Pancreas (tissue), 10 donors: ENCODE results near the gene CNPY2. TPM values are rescaled to one million over a fixed set of nuclear protein-coding genes. Genes with fewer than 3 reads are reported as not detected.
A peak's percentile ranks its signal among the peaks of the same experiment; 100 is the strongest.

Experiments used
- ATAC-seq, 4 donors: fragments of 200-7000 bp; cut with Tn5 transposase; one replicate each; pipeline versions ENCODE4 v1.8.0 to v1.9.1; 2020; ENCODE audit warnings: mild to moderate bottlenecking in 4 of 4, moderate library complexity in 4 of 4
- DNase-seq, 6 donors: peaks; one replicate each; pipeline ENCODE4 v3.0.0-alpha.2; 2020
- FAIRE-seq: peaks from 2 replicates; lab custom pipeline; 2012; peaks lifted over from hg19 to GRCh38; lab: Jason Lieb, UNC
- H3K27ac ChIP-seq, 4 donors: fragments of 200-600 bp; sonication (generic); 1 replicate in 3 of 4; 2 replicates in 1 of 4; pipeline versions ENCODE4 v1.5.0 to v1.8.0; 2020
- H3K27me3 ChIP-seq, 4 donors: fragments of 200-600 bp; one replicate each; pipeline ENCODE4 v1.8.0; 2021
- H3K36me3 ChIP-seq, 3 donors: fragments of 200-600 bp; sonication (generic) in 1 of 3; one replicate each; pipeline versions ENCODE4 v1.5.0 to v1.8.0; 2020 to 2021
- H3K4me1 ChIP-seq, 3 donors: fragments of 200-600 bp; one replicate each; pipeline ENCODE4 v1.8.0; 2021
- H3K4me3 ChIP-seq, 4 donors: fragments of 200-600 bp; sonication (generic) in 2 of 4; one replicate each; pipeline versions ENCODE4 v1.5.0 to v1.8.0; 2020 to 2021
- H3K9me3 ChIP-seq, 4 donors: fragments of 200-600 bp; one replicate each; pipeline ENCODE4 v1.8.0; 2021
- WGBS, 2 donors: extraction: QIAGEN DNeasy Blood & Tissue Kit; methylation state at CpG; one replicate each; pipeline ENCODE4 v1.1.7; 2013; 5-methylcytosine and 5-hydroxymethylcytosine counted together
- intact Hi-C, 3 donors: fragments of 100-400 bp; cut with DNase I; formaldehyde crosslinking; loops; one replicate each; pipeline versions ENCODE4 v1.11.1 to v1.14.2; 2022
- polyA plus RNA-seq, 2 donors: library from polyadenylated mRNA; stranded (reverse); fragments of 200-250 nt; gene quantifications; one replicate each; pipeline ENCODE4 v1.2.3, GENCODE V29; 2013
- total RNA-seq, 6 donors: library from RNA; stranded (reverse); fragmentation: NEBNext Ultra II Directional in 4 of 6; extraction: Animal tissue kit (Norgen Biotek cat#: 25700) in 4 of 6; gene quantifications; one replicate each; pipeline versions ENCODE4 v1.2.1 to v1.2.4, GENCODE V29; 2021 to 2023
- TF ChIP-seq, protein P1 (sequence below), 4 donors: fragments of 200-600 bp; sonication (generic) in 3 of 4; IDR thresholded peaks; one replicate each; pipeline versions ENCODE4 v1.5.0 to v1.8.0; 2021; ENCODE audit warnings: antibody characterized with exemption in 4 of 4
- donor health status: healthy with polysubstance abuse.
- donor health status: DM: no; HTN: no; CAD: no; lungs with moderate emphysema.
- donor health status: DM: no; HTN: no; CAD: no.
- donor health status: control.
- donor health status: control.
- donor health status: Bipolar disorder and iron deficiency.
- donor health status: DM: yes; HTN: yes; CAD: no.
- donor health status: DM: no; HTN: no; CAD: no.
- donor health status: DM: no; HTN: no; CAD: no.
- donor health status: DM: yes; HTN: yes; CAD: no.

Gene CNPY2
- 10 to 100 TPM; 45.3 to 94.2 (median 66.3) TPM for total RNA-seq
- polyA plus RNA-seq = 100 to 1,000 TPM; 109 to 141 TPM

DNA sequence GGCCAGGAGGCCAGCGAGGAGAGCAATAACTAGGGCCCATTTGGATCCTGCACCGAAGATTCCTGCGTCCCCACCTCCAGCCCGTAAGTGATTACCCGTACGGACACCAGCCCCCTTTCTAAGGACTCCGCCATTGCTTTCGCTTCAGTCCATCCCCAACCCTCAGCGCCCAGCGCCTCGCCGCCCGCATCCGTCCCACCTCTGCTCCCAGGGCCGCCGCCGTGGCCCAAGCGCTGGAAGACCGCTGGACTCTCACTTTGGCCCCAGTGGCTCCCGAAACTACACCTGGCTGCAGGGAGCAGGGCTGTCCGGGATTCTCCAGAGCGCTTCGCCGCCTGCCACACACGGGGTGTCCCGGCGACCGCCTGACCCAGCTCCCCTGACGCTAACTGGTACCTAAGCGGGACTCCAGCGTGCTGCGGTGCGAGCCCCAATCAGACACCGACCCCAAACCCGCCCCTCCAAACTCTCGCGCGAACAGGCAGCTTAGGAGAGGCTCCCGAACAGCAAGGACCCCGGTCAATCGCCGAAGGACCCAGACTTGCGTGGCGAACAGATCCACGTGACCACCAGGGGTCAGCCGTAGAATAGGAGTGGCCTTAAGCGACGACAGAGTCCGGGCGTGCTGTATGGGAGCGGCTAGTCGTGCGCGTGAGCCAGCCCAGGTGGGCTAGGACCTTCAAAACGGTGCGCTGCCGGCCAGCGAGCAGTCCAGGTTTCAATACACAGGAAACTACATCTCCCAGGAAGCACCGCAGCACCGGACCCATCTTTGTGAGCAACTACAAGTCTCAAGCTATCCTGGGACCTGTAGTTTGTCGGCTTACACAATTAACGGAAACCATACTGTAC, at the start of gene CNPY2:
CNPY2 (minus strand) TSS at position 367 of the 852 bp plus-strand sequence. CDS start 771 bp downstream, outside the sequence.
- Histone ChIP-seq H3K27ac (peak within 1 kb of the TSS; percentile 91 to 96 (median 92)), H3K36me3 (peaks cover 0 to 17% (median 2%) of the 10 kb centered on the region in 3 donors), H3K27me3 (no peaks in the 10 kb centered on the region), H3K4me1 (peaks cover 10 to 11% (median 10%) of the 10 kb centered on the region in 3 donors), H3K4me3 (peak within 1 kb of the TSS; percentile 73 to 98 (median 91)), H3K9me3 (no peaks in the 10 kb centered on the region)
- ATAC-seq = peak; percentile 88 to 95 (median 92)
- WGBS, 2 donors = 0% methylated on average over 62 of the region's 62 CpGs
- TF ChIP-seq, protein P1, sequence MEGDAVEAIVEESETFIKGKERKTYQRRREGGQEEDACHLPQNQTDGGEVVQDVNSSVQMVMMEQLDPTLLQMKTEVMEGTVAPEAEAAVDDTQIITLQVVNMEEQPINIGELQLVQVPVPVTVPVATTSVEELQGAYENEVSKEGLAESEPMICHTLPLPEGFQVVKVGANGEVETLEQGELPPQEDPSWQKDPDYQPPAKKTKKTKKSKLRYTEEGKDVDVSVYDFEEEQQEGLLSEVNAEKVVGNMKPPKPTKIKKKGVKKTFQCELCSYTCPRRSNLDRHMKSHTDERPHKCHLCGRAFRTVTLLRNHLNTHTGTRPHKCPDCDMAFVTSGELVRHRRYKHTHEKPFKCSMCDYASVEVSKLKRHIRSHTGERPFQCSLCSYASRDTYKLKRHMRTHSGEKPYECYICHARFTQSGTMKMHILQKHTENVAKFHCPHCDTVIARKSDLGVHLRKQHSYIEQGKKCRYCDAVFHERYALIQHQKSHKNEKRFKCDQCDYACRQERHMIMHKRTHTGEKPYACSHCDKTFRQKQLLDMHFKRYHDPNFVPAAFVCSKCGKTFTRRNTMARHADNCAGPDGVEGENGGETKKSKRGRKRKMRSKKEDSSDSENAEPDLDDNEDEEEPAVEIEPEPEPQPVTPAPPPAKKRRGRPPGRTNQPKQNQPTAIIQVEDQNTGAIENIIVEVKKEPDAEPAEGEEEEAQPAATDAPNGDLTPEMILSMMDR (IDR thresholded peaks at IDR 0.05) = peak in 2 of 4 donors; percentile 7 to 19
- peak; percentile 90 to 97 (median 95) for DNase-seq
- intact Hi-C loops = no loop called here
- FAIRE-seq = no peak

DNA sequence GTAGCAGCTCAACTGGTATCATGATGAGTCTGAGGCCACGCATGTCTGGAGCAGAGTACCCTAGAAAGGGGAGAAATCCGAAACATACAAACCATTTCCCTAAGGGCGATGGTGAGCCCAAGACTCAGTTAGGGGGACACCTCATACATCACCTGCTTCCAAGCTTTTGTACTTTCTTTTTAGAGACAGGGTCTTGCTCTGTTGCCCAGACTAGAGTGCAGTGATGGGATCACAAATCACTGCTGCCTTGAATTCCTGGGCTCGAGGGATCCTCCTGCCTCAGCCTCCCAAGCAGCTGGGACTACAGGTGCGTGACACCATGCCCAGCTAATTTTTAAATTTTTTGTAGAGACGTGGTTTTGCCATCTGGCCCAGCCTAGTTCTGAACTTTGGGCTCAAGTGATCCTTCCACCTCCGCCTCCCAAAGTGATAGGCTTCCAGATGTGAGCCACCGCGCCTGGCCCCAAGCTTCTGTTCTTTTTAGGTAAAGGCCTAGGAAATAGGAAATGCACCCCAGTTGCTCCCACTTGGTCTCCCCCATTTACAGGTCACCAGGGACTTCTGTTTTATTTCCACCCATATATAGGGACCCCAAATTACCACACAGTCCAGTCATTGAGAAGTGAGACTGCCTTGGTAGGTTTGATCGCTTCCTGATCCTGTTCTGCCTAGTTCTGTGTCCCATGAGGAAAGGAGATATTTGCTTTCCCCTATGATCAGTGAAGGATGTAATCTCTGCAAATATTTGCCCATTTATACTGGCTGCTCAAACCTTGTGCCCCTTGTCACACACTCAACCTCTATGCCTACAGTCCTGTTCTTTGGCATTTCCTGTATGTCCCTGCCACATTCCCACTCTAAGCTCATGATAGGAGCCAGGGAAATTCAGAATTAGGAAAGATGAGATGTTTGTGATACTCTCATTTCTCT, 46.6 kb upstream of the CNPY2 start, which contains the start of gene APOF:
APOF (minus strand) TSS at position 728 of the 930 bp plus-strand sequence; CDS start at position 616, 112 bp downstream.
- ATAC-seq (no peak), DNase-seq (no peak), FAIRE-seq (no peak)
- no peak within 1 kb of the TSS for H3K27ac ChIP-seq
- no peaks in the 10 kb centered on the region for H3K36me3 ChIP-seq
- intact Hi-C loops = loop anchor here in 1 of 3 donors (10.0 kb wide), 1 partner anchor 72 kb away; no protein-coding TSS in a partner anchor
- TF ChIP-seq, protein P1 (IDR thresholded peaks at IDR 0.05) = no peak
- no peaks in the 10 kb centered on the region for H3K27me3 ChIP-seq
- no peaks in the 10 kb centered on the region for H3K9me3 ChIP-seq
- H3K4me3 ChIP-seq = no peak within 1 kb of the TSS
- H3K4me1 ChIP-seq = peaks cover 0 to 8% (median 6%) of the 10 kb centered on the region in 3 donors
- 89 to 93% methylated on average over 10 of the region's 10 CpGs for WGBS, 2 donors

DNA sequence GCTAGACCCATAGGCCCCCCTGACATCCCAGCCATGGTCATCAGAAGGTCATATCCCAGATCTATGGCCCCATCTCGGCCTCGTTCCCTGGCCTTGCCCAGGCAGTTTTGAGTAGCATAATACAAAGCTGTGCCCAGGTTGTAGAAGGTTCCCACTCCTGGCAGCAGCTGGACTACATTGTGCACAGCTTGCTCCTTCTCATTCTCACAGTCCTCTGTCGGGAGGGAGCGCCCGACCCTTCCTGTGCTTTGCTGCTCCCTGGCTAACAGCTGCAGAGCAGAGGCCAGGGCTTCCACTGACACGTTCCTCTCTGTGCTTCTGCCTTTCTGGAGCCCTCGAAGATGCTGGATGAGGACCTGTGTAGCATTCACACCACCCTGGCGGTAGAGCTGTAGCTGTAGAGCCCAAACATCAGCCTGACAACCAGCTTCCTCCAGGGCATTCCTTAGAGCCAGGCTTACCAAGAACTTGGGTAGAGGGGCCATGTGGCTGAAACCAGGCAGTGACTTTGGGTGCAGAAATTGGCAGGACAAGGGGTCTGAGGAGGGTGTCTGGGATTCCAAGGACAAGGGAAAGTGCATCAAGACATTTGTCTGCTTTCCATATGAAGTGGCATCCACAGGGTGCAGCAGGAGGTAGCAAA, 45.8 kb upstream of the CNPY2 start:
- no peaks in the 10 kb centered on the region for H3K27me3 ChIP-seq
- H3K4me3 ChIP-seq = no peak overlapping the region
- WGBS, 2 donors = 78 to 84% methylated on average over 8 of the region's 8 CpGs
- H3K36me3 ChIP-seq = no peaks in the 10 kb centered on the region
- no peak for FAIRE-seq
- intact Hi-C loops = loop anchor here in 1 of 3 donors (10.0 kb wide), 1 partner anchor 73 kb away; no protein-coding TSS in a partner anchor
- TF ChIP-seq, protein P1 (IDR thresholded peaks at IDR 0.05) = no peak
- H3K4me1 ChIP-seq = peaks cover 0 to 8% (median 6%) of the 10 kb centered on the region in 3 donors
- no peak overlapping the region for H3K27ac ChIP-seq
- no peaks in the 10 kb centered on the region for H3K9me3 ChIP-seq
- no peak for ATAC-seq
- no peak for DNase-seq
